ENCODE measurements around the gene PTCH2. TPM values are rescaled to one million over a fixed set of nuclear protein-coding genes. Genes with fewer than 3 reads are reported as not detected.

Gene PTCH2, protein sequence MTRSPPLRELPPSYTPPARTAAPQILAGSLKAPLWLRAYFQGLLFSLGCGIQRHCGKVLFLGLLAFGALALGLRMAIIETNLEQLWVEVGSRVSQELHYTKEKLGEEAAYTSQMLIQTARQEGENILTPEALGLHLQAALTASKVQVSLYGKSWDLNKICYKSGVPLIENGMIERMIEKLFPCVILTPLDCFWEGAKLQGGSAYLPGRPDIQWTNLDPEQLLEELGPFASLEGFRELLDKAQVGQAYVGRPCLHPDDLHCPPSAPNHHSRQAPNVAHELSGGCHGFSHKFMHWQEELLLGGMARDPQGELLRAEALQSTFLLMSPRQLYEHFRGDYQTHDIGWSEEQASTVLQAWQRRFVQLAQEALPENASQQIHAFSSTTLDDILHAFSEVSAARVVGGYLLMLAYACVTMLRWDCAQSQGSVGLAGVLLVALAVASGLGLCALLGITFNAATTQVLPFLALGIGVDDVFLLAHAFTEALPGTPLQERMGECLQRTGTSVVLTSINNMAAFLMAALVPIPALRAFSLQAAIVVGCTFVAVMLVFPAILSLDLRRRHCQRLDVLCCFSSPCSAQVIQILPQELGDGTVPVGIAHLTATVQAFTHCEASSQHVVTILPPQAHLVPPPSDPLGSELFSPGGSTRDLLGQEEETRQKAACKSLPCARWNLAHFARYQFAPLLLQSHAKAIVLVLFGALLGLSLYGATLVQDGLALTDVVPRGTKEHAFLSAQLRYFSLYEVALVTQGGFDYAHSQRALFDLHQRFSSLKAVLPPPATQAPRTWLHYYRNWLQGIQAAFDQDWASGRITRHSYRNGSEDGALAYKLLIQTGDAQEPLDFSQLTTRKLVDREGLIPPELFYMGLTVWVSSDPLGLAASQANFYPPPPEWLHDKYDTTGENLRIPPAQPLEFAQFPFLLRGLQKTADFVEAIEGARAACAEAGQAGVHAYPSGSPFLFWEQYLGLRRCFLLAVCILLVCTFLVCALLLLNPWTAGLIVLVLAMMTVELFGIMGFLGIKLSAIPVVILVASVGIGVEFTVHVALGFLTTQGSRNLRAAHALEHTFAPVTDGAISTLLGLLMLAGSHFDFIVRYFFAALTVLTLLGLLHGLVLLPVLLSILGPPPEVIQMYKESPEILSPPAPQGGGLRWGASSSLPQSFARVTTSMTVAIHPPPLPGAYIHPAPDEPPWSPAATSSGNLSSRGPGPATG
- 1 to 10 TPM in 2 of 3 donors, under 1 TPM in 1; 0.32 to 2.2 (median 1.3) TPM for total RNA-seq

DNA sequence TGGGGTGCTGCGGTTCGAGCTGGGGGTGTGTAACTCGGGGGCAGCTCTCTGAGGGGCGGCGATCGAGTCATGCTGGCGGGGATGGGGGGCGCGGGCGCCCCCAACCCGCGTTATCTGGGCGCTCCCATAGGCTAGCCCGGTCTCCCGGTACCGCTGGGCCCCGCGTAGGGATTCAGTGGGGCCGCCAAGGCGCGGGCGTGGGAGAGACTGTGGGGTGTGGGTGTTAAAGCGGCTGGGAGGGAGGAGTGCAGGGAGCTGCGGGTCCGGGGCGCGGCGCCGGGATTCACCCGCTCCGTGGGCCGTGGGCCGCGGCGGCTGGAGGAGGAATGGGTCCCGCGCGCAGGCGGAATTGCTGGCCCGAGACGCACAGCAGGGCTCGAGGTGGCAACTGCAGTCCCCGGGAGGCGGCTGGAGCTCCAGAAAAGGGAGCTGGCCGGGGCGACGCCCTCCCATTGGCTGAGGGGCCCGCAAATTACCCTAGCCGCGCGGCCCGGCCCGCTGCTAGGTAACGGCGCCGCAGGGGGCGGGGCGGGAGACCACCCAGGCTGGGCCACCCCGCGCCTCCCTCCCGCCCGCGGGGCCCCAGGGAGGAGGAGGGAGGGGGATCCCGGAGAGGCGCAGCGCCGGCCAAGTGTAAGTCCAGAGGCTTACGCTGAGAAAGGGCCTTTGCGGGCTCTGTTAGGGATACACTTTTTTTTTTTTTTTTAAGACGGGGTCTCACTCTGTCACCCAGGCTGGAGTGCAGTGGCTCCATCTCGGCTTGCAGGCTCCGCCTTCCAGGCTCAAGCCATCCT lies at the start of gene PTCH2:
PTCH2 (minus strand) TSS at position 392 of the 794 bp plus-strand sequence; CDS start at position 71, 321 bp downstream.
- Histone ChIP-seq H3K4me3 (peak within 1 kb of the TSS; percentile 50 to 85 (median 57)), H3K4me1 (no peaks in the 10 kb centered on the region), H3K27ac (peak within 1 kb of the TSS; percentile 70 to 83), H3K9me3 (no peaks in the 10 kb centered on the region), H3K27me3 (no peaks in the 10 kb centered on the region), H3K36me3 (no peaks in the 10 kb centered on the region)
- TF ChIP-seq POLR2AphosphoS5 (IDR thresholded peaks at IDR 0.05) (peak in 1 of 3 donors; percentile 46), POLR2A (IDR thresholded peaks at IDR 0.05) (no peak)
- intact Hi-C loops (cut with DNase I; ENCODE audit: low total_unique reads): no loop called here
- peak in 1 of 2 donors; percentile 58 for DNase-seq (ENCODE audit: low spot score in 2 of 2)

DNA sequence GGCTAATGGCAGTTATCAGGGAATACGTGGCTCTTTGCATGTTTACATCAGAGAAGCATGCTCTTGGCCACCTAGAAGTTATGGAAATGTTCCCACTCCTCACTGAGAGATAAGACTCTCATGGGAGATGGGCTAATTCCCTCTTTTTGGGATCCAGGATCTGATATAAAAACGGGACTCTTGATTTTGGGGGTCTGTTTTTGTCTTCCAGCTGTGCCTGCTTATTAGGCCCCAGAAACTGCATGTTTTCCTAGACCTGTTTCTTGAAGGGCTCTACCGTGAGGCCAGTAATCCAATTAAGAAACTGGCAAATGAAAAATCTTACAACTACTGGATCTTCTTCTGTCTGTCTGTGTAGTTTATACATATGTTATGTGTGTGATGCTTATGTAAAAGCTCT lies 47.0 kb upstream of the PTCH2 start:
- H3K9me3 ChIP-seq: peaks cover 0 to 5% of the 10 kb centered on the region in 2 donors
- DNase-seq (ENCODE audit: low spot score in 2 of 2): no peak
- H3K36me3 ChIP-seq: no peaks in the 10 kb centered on the region
- no peak for TF ChIP-seq POLR2AphosphoS5 (IDR thresholded peaks at IDR 0.05)
- TF ChIP-seq, protein P1, sequence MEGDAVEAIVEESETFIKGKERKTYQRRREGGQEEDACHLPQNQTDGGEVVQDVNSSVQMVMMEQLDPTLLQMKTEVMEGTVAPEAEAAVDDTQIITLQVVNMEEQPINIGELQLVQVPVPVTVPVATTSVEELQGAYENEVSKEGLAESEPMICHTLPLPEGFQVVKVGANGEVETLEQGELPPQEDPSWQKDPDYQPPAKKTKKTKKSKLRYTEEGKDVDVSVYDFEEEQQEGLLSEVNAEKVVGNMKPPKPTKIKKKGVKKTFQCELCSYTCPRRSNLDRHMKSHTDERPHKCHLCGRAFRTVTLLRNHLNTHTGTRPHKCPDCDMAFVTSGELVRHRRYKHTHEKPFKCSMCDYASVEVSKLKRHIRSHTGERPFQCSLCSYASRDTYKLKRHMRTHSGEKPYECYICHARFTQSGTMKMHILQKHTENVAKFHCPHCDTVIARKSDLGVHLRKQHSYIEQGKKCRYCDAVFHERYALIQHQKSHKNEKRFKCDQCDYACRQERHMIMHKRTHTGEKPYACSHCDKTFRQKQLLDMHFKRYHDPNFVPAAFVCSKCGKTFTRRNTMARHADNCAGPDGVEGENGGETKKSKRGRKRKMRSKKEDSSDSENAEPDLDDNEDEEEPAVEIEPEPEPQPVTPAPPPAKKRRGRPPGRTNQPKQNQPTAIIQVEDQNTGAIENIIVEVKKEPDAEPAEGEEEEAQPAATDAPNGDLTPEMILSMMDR (IDR thresholded peaks at IDR 0.05): no peak
- no peak for TF ChIP-seq POLR2A (IDR thresholded peaks at IDR 0.05)
- no peaks in the 10 kb centered on the region for H3K27me3 ChIP-seq
- no peaks in the 10 kb centered on the region for H3K4me1 ChIP-seq
- intact Hi-C loops (cut with DNase I; ENCODE audit: low total_unique reads): no loop called here
- no peak overlapping the region for H3K27ac ChIP-seq
- no peak overlapping the region for H3K4me3 ChIP-seq

DNA sequence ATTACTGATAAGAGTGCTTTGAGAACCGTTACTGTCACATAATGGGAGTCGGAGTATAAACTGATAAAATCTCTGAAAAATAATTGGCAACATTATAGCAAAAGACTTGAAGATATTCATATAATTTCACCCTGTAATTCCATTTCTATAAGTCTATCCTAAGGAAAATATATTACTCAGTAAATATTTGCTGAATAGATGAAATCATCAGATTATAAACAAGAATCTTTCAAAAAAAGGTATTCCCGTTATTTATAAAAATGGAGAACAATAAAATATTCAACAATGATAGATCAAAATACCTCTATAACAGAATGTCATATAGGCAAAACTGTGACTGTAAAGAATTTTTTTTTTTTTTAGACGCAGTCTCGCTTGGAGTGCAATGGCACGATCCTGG lies 42.4 kb upstream of the PTCH2 start:
- no peak overlapping the region for H3K27ac ChIP-seq
- peaks cover 0 to 5% of the 10 kb centered on the region in 2 donors for H3K9me3 ChIP-seq
- H3K36me3 ChIP-seq: no peaks in the 10 kb centered on the region
- intact Hi-C loops (cut with DNase I; ENCODE audit: low total_unique reads): no loop called here
- no peak overlapping the region for H3K4me3 ChIP-seq
- TF ChIP-seq POLR2AphosphoS5 (IDR thresholded peaks at IDR 0.05): no peak
- TF ChIP-seq POLR2A (IDR thresholded peaks at IDR 0.05): no peak
- TF ChIP-seq, protein P1 (IDR thresholded peaks at IDR 0.05): no peak
- no peaks in the 10 kb centered on the region for H3K4me1 ChIP-seq
- no peaks in the 10 kb centered on the region for H3K27me3 ChIP-seq
- DNase-seq (ENCODE audit: low spot score in 2 of 2): no peak

DNA sequence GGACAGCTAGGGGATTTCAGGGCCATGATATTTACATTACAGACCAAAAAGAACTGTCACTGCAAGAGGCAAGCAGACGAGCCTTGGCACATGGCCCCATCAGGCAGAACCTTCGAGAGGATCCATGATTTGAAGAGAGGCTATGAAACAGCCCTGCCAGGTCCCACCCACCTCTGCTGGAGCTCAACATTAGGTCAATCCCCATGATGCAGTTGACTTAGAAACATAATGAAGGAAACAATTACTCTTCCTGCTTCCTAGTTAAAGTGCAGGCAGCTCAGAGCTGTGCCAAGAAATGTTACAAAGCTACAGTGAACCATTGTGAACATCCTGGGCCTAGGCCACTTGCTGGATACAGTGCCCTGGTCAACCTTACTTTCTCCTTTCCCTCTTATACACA lies 41.7 kb upstream of the PTCH2 start:
- peak in 1 of 2 donors; percentile 36 for DNase-seq (ENCODE audit: low spot score in 2 of 2)
- peak overlapping the region; percentile 65 to 77 for H3K27ac ChIP-seq

DNA sequence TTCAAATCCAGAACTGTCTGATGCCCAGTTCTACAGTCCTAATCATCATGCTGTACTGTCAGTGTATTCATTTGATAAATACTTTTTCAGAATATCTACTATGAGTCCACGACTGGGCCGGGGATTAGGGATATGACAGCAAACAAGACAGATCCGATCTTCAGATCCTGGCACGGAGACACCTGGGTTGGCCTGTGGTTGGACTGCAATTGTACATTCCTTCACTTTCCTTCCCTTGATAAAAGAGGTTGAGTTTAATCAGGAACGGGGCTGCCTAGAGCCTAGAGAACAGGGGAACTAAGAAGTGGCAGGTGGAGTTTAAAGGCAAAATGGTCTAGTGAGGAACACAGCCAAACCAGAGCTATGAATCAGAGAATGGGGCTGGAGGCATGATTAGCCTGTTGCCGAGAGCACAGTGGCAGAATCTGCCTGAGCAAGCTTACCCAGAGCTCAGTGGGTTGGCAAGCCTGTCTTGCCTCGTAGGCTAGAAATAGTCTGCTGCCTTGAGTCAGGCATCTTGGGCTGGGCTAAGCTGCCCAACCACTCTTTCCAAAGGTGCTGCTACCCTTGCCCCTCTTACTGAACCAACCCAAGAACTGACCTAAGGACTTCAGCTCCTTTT lies 38.1 kb upstream of the PTCH2 start:
- Histone ChIP-seq H3K4me3 (no peak overlapping the region), H3K27ac (peak overlapping the region; percentile 39 to 59), H3K27me3 (no peaks in the 10 kb centered on the region), H3K4me1 (no peaks in the 10 kb centered on the region), H3K9me3 (no peaks in the 10 kb centered on the region), H3K36me3 (no peaks in the 10 kb centered on the region)
- intact Hi-C loops (cut with DNase I; ENCODE audit: low total_unique reads): no loop called here
- TF ChIP-seq, protein P1 (IDR thresholded peaks at IDR 0.05): no peak
- TF ChIP-seq POLR2AphosphoS5 (IDR thresholded peaks at IDR 0.05) (no peak), POLR2A (IDR thresholded peaks at IDR 0.05) (no peak)
- DNase-seq (ENCODE audit: low spot score in 2 of 2): peak in 1 of 2 donors; percentile 43

More for the DNA sequence above, 41.7 kb upstream of the PTCH2 start:
- no peak overlapping the region for H3K4me3 ChIP-seq
- H3K9me3 ChIP-seq: peaks cover 0 to 2% of the 10 kb centered on the region in 2 donors
- no peak for TF ChIP-seq POLR2A (IDR thresholded peaks at IDR 0.05)
- TF ChIP-seq POLR2AphosphoS5 (IDR thresholded peaks at IDR 0.05): peak in 1 of 3 donors; percentile 12
- no peaks in the 10 kb centered on the region for H3K4me1 ChIP-seq
- no peaks in the 10 kb centered on the region for H3K36me3 ChIP-seq
- intact Hi-C loops (cut with DNase I; ENCODE audit: low total_unique reads): no loop called here
- no peaks in the 10 kb centered on the region for H3K27me3 ChIP-seq
